ENCODE results near the gene TRIML2. TPM values are rescaled to one million over a fixed set of nuclear protein-coding genes. Genes with fewer than 3 reads are reported as not detected.

Gene TRIML2
- total RNA-seq = 1.2 and 3.1 TPM in 2 replicates

DNA sequence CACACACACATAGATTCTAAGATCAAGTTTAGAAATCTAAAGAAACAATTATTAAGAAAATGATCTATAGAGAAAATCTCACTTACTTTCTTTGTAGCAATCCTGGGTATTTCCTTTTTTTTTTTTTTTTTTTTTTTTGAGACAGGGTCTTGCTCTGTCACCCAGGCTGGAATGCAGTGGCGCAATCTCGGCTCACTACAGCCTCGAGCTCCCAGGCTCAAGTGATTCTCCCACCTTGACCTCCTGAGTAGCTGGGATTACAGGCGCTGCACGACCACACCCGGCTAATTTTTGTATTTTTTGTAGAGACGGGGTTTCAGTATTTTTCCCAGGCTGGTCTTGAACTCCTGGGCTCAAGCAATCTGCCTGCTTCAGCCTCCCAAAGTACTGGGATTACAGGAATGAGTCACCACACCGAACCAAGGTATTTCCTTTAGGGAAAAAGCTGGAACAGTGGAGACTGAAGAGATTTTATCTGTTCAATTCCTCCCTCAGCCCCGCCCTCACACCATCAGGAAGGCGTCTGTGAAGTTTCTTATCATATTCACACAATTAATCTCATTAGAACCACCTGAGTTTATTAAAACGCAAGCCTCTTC lies at the start of gene TRIML2:
Gene TRIML2 (minus strand): TSS at position 447 of the 599 bp plus-strand sequence. CDS start 4,235 bp downstream, outside the sequence.

DNA sequence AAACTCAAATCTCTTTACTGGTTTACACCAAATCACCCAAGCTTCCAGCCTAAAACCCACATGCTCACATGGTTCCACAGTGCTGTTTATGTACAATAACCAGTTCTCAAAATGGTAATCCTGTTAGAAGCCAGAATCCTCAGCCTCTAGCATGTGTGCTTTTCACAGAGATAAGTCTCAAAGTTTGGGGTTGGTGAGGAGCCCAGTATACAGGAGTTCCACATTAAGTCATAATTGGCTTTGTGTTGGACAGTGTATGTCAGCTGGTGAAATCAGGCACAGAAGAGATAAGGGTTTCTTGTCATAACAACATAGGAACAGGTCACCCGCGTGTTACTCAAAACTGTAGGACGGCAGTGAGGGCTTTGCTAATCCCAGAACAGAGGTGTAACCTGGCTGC lies 29.7 kb upstream of the TRIML2 start, which contains the start of gene TRIML1:
Gene TRIML1 (plus strand): TSS at position 301 of the 400 bp plus-strand sequence. CDS start 118 bp downstream, outside the sequence.

Other genes starting within 250 kb of the TRIML2 start
- 0.16 TPM in 1 of 2 replicates, not detected in the other for gene ZFP42, start 113.8 kb downstream of the TRIML2 start, total RNA-seq
- gene TRIML1, start 29.8 kb upstream of the TRIML2 start, total RNA-seq = 0.49 TPM in 1 of 2 replicates, not detected in the other

All from bladder microvascular endothelial cell (primary cell).